Left cardiac atrium (tissue), 4 donors: ENCODE data around the gene FBXW8. TPM values are rescaled to one million over a fixed set of nuclear protein-coding genes. Genes with fewer than 3 reads are reported as not detected.

Experiments
- ATAC-seq, 2 donors: fragments of 200-7000 bp; cut with Tn5 transposase; one replicate each; pipeline ENCODE4 v1.9.1; 2020; ENCODE audit warnings: mild to moderate bottlenecking in 2 of 2, moderate library complexity in 2 of 2
- DNase-seq: peaks from one replicate; pipeline ENCODE4 v3.0.0-alpha.2; 2020
- intact Hi-C, 2 donors: fragments of 100-400 bp; cut with DNase I; formaldehyde crosslinking; loops; one replicate each; pipeline versions ENCODE4 v1.14.1 to v1.15.1; 2022 to 2023
- total RNA-seq, 2 donors: library from RNA; stranded (reverse); fragmentation: NEBNext Ultra II Directional; extraction: Animal tissue kit (Norgen Biotek cat#: 25700); gene quantifications; one replicate each; pipeline ENCODE4 v1.2.1, GENCODE V29; 2021
- donor health status: DM: no; HTN: yes; CAD: no.
- donor health status: DM: no; HTN: yes; CAD: no; lungs with severe emphysema.
- donor health status: DM: yes; HTN: yes; CAD: no.
- donor health status: Dilated cardiomyopathy.

FBXW8 gene
- total RNA-seq, 2 donors from 2014 or later, result 6.5 to 8.9 TPM

GRCh38 chr12:116943419-116944372, 32.9 kb downstream of the FBXW8 start:
- ATAC-seq (peak; percentile 71 to 80), DNase-seq (no peak)
- intact Hi-C loops, result no loop called here

GRCh38 chr12:116945886-116946550, 35.3 kb downstream of the FBXW8 start:
- no peak for ATAC-seq
- intact Hi-C loops, result no loop called here
- DNase-seq, result no peak

DNA sequence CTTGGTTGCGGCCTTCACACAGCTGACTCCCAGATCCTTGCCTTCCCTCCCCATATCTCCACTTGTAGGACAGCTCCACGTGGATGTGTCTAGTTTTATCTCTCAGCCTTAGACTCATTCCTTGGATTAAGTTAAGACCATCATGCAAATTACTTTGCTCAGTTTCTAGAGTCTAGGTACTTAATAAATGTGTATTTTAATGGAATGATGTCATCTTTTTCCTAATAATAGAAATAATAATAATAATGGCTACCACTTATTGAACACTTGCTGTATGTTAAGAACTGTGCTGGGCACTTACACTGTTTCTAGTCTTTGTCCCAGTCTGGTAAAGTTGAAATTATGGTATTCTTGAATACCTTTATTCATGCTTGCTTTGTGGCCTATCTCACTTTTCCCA, 37.5 kb downstream of the FBXW8 start:
- DNase-seq, result no peak
- ATAC-seq, result no peak
- intact Hi-C loops, result no loop called here

- DNase-seq (no peak), ATAC-seq (no peak)
- intact Hi-C loops, result no loop called here
Measured at GRCh38 chr12:116950628-116951325, 40.0 kb downstream of the FBXW8 start.

- peak; percentile 79 to 80 for ATAC-seq
- peak; percentile 49 for DNase-seq
- intact Hi-C loops, result no loop called here
Measured at GRCh38 chr12:116954710-116955381, 44.1 kb downstream of the FBXW8 start.

DNA sequence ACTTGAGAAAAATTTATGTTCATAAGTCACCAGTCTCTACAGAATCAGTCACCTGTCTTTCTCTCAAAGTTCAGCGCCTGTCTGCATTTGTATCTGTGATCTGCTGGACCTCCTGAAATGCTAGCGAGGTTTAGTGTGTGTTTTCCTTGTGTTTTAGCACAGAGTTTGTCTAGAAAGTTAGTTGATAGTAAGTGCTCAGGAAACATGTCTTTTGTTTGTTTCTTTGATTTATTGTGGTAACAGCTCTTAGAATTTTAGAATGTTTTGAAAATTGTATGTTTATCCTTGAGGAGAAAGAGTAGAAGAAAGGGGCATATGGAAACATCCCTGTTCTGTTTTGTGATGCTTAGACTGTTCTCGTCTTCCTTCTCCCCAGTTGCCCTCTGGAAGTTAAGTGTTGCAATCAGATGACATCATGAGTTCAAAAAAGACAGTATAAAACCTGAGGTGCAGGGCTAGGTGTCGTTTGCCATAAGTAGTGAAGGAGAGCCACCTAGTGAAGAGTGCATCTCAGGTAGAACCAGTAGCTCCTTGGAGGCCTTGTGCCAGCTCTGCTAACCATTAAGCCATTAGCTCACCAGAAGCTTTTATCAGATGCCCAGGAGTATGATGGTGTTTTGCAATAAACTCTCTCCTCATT, 44.8 kb downstream of the FBXW8 start:
- DNase-seq (no peak), ATAC-seq (peak in 1 of 2 donors; percentile 72)
- intact Hi-C loops, result no loop called here

GRCh38 chr12:116958402-116959197, 47.9 kb downstream of the FBXW8 start:
- DNase-seq (no peak), ATAC-seq (no peak)
- intact Hi-C loops, result no loop called here

DNA sequence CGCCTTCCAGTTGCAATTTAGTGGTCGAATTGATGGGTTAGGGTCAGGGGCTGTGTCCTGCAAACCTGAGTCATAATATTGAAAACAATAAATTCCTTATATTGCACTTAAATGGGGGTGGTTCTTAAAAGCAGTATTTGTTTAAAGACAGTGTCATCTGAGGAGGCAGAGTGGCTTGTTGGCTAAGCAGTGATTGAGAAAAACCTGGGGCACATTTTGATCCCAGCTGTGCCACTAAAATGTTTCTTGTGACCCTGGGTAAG, 48.4 kb downstream of the FBXW8 start:
- DNase-seq (no peak), ATAC-seq (no peak)
- intact Hi-C loops, result no loop called here

- intact Hi-C loops, result no loop called here
- DNase-seq, result no peak
- ATAC-seq, result no peak
Measured at GRCh38 chr12:116959845-116960514, 49.2 kb downstream of the FBXW8 start.

DNA sequence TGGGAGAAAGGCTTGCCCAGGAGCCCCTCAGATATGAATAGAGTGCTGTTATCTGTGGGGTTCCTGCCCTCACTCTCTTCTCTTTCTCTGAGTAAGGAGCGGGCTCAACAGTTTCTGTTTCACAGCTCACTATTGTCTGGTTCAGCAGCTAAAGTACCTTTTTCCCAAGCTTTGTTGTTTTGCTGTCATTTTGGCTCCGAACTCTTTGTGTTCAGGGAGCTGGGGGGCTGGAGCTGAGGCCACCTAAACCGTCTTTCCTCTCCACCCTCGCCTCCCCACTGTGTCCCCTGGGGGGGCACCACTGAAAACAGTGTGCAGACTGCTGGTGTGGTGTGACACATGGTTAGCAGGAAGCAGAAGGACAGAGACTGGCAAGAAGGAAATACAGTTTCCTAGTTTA, 51.4 kb downstream of the FBXW8 start:
- intact Hi-C loops, result no loop called here
- ATAC-seq, result no peak
- DNase-seq, result no peak

DNA sequence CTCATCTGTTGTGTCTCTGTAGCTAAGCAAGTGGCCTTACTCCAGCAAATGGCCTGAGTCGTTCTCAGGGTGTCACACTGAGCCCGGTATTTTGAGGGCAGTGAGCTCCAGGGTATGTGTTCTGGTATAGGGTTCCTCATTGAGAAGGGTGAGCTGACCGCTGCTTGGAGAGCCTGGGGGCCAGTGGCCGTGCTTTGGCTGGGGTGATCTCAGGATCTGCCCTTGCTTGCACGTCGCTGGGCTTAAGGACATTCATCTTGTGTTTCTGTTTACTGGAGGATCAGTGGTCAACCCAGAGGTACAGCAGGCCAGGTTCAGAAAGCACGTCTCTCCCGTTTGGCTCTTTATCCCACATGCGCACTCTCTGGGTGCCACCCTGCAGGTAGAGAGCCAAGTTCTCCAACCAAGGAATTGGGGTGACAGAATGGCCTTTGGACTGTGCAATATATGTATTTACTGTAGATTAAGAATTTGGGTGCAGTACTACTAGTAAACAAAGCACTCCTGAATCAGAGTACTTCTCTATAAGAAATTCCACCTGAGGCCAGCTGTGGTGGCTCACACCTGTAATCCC, 52.1 kb downstream of the FBXW8 start:
- DNase-seq (no peak), ATAC-seq (no peak)
- intact Hi-C loops, result no loop called here

- DNase-seq (no peak), ATAC-seq (no peak)
- intact Hi-C loops, result no loop called here
Measured at GRCh38 chr12:116964054-116965050, 53.6 kb downstream of the FBXW8 start.

- DNase-seq, result no peak
- intact Hi-C loops, result no loop called here
- no peak for ATAC-seq
Measured at GRCh38 chr12:116968986-116969385, 58.2 kb downstream of the FBXW8 start.

GRCh38 chr12:116969615-116970585, 59.1 kb downstream of the FBXW8 start:
- intact Hi-C loops, result no loop called here
- peak; percentile 62 for DNase-seq
- ATAC-seq, result peak; percentile 73 to 79

DNA sequence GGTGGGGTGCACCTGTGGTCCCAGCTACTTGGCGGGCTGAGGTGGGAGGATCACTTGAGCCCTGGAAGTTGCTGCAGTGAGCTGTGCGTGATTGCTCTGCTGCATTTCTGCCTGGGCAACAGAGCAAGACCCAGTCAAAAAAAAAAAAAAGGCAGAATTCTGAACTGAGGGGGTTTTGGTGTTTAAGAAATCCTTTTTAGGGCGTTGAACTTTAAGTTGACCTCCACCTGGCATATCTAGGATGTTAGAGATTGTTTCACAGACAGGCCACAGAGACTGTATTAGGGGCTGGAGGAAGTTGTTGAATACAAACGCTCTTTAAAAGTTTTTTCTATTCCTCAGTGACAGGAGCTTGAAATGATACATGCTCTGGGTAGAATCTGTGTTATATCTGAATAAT, 60.5 kb downstream of the FBXW8 start:
- intact Hi-C loops, result no loop called here
- DNase-seq (no peak), ATAC-seq (no peak)
